Parathyroid adenoma (tissue), 2 donors: ENCODE measurements around the gene EPHB4.

ENCODE experiments used
- H2AFZ ChIP-seq: fragments of 300-600 bp; sonication (generic); one replicate; pipeline ENCODE4 v1.7.0; 2017; ENCODE audit warnings: antibody characterized with exemption, mild to moderate bottlenecking
- H3K27ac ChIP-seq: fragments of 300-600 bp; sonication (generic); one replicate; pipeline ENCODE4 v1.7.0; 2017
- H3K27me3 ChIP-seq: fragments of 300-600 bp; sonication (generic); one replicate; pipeline ENCODE4 v1.7.0; 2017; ENCODE audit warnings: low read length; ENCODE audit not compliant: control insufficient read depth, insufficient read depth
- H3K36me3 ChIP-seq: fragments of 300-600 bp; sonication (generic); one replicate; pipeline ENCODE4 v1.7.0; 2017; ENCODE audit warnings: low read length; ENCODE audit not compliant: control insufficient read depth, insufficient read depth
- H3K4me1 ChIP-seq: fragments of 300-600 bp; sonication (generic); one replicate; pipeline ENCODE4 v1.7.0; 2017; ENCODE audit warnings: control low read depth
- H3K4me2 ChIP-seq: fragments of 300-600 bp; sonication (generic); one replicate; pipeline ENCODE4 v1.7.0; 2017; ENCODE audit warnings: low read length
- H3K4me3 ChIP-seq: fragments of 300-600 bp; sonication (generic); one replicate; pipeline ENCODE4 v1.7.0; 2017; ENCODE audit warnings: low read depth, low read length
- H3K79me2 ChIP-seq: fragments of 300-600 bp; sonication (generic); one replicate; pipeline ENCODE4 v1.7.0; 2017; ENCODE audit warnings: control low read depth
- H3K9ac ChIP-seq: fragments of 300-600 bp; sonication (generic); one replicate; pipeline ENCODE4 v1.7.0; 2017; ENCODE audit warnings: mild to moderate bottlenecking
- H3K9me3 ChIP-seq: fragments of 300-600 bp; sonication (generic); one replicate; pipeline ENCODE4 v1.7.0; 2017; ENCODE audit warnings: low read length; ENCODE audit not compliant: control insufficient read depth
- CTCF ChIP-seq: fragments of 300-600 bp; sonication (generic); IDR thresholded peaks from one replicate; pipeline ENCODE4 v1.7.0; 2017; ENCODE audit warnings: antibody characterized with exemption, mild to moderate bottlenecking
- donor health status: primary hyperparathyroidism.

EPHB4 gene

GRCh38 chr7:100801833-100802568 lies 25.3 kb downstream of the EPHB4 start:
- TF ChIP-seq CTCF, result no peak
- no peak overlapping the region for H2AFZ ChIP-seq
- no peaks in the 10 kb centered on the region for H3K27me3 ChIP-seq
- H3K36me3 ChIP-seq, result no peaks in the 10 kb centered on the region
- H3K79me2 ChIP-seq, result no peaks in the 10 kb centered on the region
- H3K9me3 ChIP-seq, result no peaks in the 10 kb centered on the region
- H3K4me1 ChIP-seq, result no peaks in the 10 kb centered on the region
- no peak overlapping the region for H3K4me2 ChIP-seq
- H3K27ac ChIP-seq, result no peak overlapping the region
- H3K9ac ChIP-seq, result no peak overlapping the region
- no peak overlapping the region for H3K4me3 ChIP-seq

GRCh38 chr7:100799037-100799896 lies 28.1 kb downstream of the EPHB4 start:
- Histone ChIP-seq H3K27ac (no peak overlapping the region), H3K9ac (no peak overlapping the region)

GRCh38 chr7:100794741-100795140 lies 32.6 kb downstream of the EPHB4 start:
- Histone ChIP-seq H3K9ac (no peak overlapping the region), H3K4me3 (no peak overlapping the region), H2AFZ (no peak overlapping the region), H3K4me1 (no peaks in the 10 kb centered on the region), H3K27me3 (no peaks in the 10 kb centered on the region), H3K36me3 (no peaks in the 10 kb centered on the region), H3K4me2 (no peak overlapping the region), H3K79me2 (no peaks in the 10 kb centered on the region), H3K9me3 (no peaks in the 10 kb centered on the region), H3K27ac (no peak overlapping the region)
- TF ChIP-seq CTCF, result no peak

More at GRCh38 chr7:100799037-100799896, 28.1 kb downstream of the EPHB4 start:
- Histone ChIP-seq H3K4me1 (no peaks in the 10 kb centered on the region), H3K36me3 (no peaks in the 10 kb centered on the region), H3K4me3 (no peak overlapping the region), H3K79me2 (no peaks in the 10 kb centered on the region), H3K4me2 (no peak overlapping the region), H2AFZ (no peak overlapping the region), H3K9me3 (no peaks in the 10 kb centered on the region), H3K27me3 (no peaks in the 10 kb centered on the region)
- TF ChIP-seq CTCF, result peak; percentile 73

- H3K36me3 ChIP-seq, result no peaks in the 10 kb centered on the region
- H2AFZ ChIP-seq, result no peak overlapping the region
- no peak overlapping the region for H3K27ac ChIP-seq
- no peaks in the 10 kb centered on the region for H3K9me3 ChIP-seq
- no peak overlapping the region for H3K4me2 ChIP-seq
- H3K4me3 ChIP-seq, result no peak overlapping the region
- no peak overlapping the region for H3K9ac ChIP-seq
- no peak for TF ChIP-seq CTCF
- no peaks in the 10 kb centered on the region for H3K79me2 ChIP-seq
- H3K4me1 ChIP-seq, result no peaks in the 10 kb centered on the region
- H3K27me3 ChIP-seq, result no peaks in the 10 kb centered on the region
Observed at GRCh38 chr7:100793806-100794660, 33.3 kb downstream of the EPHB4 start.
